NB4 (cell line): ENCODE results near the gene PREP.

Experiments used
- MYC ChIP-seq: IDR thresholded peaks from 2 replicates; pipeline ENCODE4 v1.6.1; 2011; ENCODE audit warnings: low read depth, low read length
- POLR2A ChIP-seq: IDR thresholded peaks from 2 replicates; pipeline ENCODE4 v1.6.1; 2011; ENCODE audit warnings: mild to moderate bottlenecking; ENCODE audit not compliant: insufficient read length; ENCODE audit errors: extremely low read depth

DNA sequence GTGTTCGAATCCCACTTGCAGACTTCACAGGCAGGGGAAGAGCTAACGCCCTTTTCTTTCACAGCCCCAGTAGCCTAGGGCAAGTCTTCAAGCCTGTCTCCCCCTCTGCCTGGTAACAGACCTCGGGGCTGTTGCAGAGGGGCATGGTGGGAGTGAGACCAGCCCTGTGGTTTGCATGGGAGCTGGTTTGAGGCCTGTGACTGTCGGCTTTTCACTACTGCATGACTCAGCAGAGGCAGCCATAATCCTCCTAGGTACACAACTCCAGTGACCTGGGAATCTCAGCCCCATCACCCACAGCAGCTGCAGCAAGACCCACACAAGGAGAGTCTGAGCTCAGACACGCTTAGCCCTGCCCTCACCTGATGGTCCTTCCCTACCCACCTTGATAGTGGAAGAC lies 167.7 kb downstream of the PREP start:
- TF ChIP-seq POLR2A (no peak), MYC (no peak)
